Activated T-cell treated with anti-CD3 and anti-CD28 coated beads, Interleukin-2, amount 50 U/mL, for 24 hours (primary cell): ENCODE data around the gene DCUN1D2.
"Not testable (repeated sequence)": the region's sequence is repeated elsewhere in the genome, so short reads cannot be mapped to it uniquely, and the experiment has no call there.

ENCODE experiments used
- DNase-seq: peaks from one replicate; pipeline ENCODE4 v3.0.0-alpha.2; 2020
- H3K27ac Mint-ChIP-seq: 2 replicates; pipeline ENCODE4 v1.8.0; 2020; ENCODE audit warnings: mild to moderate bottlenecking, mixed read lengths
- H3K27me3 Mint-ChIP-seq: 2 replicates; pipeline ENCODE4 v1.8.0; 2020; ENCODE audit warnings: mixed read lengths
- H3K36me3 Mint-ChIP-seq: 2 replicates; pipeline ENCODE4 v1.8.0; 2020; ENCODE audit warnings: low read depth, mixed read lengths
- H3K4me1 Mint-ChIP-seq: 2 replicates; pipeline ENCODE4 v1.8.0; 2020; ENCODE audit warnings: low read depth, mixed read lengths
- H3K4me3 Mint-ChIP-seq: 2 replicates; pipeline ENCODE4 v1.8.0; 2020; ENCODE audit warnings: mild to moderate bottlenecking, moderate library complexity, mixed read lengths
- H3K9me3 Mint-ChIP-seq: 2 replicates; pipeline ENCODE4 v1.8.0; 2020; ENCODE audit warnings: mixed read lengths

DCUN1D2 gene

GRCh38 chr13:113456116-113456702, 34.3 kb downstream of the DCUN1D2 start:
- H3K27ac Mint-ChIP-seq = no peak overlapping the region
- DNase-seq = no peak
- peaks cover 81% of the 10 kb centered on the region for H3K36me3 Mint-ChIP-seq
- no peaks in the 10 kb centered on the region for H3K9me3 Mint-ChIP-seq
- H3K4me3 Mint-ChIP-seq = no peak overlapping the region
- H3K27me3 Mint-ChIP-seq = no peaks in the 10 kb centered on the region
- no peaks in the 10 kb centered on the region for H3K4me1 Mint-ChIP-seq

- H3K4me1 Mint-ChIP-seq = no peaks in the 10 kb centered on the region
- DNase-seq = no peak
- H3K27me3 Mint-ChIP-seq = no peaks in the 10 kb centered on the region
- H3K36me3 Mint-ChIP-seq = peaks cover 72% of the 10 kb centered on the region
- no peak overlapping the region for H3K27ac Mint-ChIP-seq
- no peaks in the 10 kb centered on the region for H3K9me3 Mint-ChIP-seq
- H3K4me3 Mint-ChIP-seq = no peak overlapping the region
Observed at GRCh38 chr13:113455384-113455783, 35.1 kb downstream of the DCUN1D2 start.

- no peaks in the 10 kb centered on the region for H3K27me3 Mint-ChIP-seq
- no peaks in the 10 kb centered on the region for H3K9me3 Mint-ChIP-seq
- H3K27ac Mint-ChIP-seq = no peak overlapping the region
- peaks cover 68% of the 10 kb centered on the region for H3K36me3 Mint-ChIP-seq
- no peak overlapping the region for H3K4me3 Mint-ChIP-seq
- peak; percentile 2 for DNase-seq
- no peaks in the 10 kb centered on the region for H3K4me1 Mint-ChIP-seq
Observed at GRCh38 chr13:113454936-113455335, 35.6 kb downstream of the DCUN1D2 start.

GRCh38 chr13:113452942-113453901, 37.3 kb downstream of the DCUN1D2 start, which contains the start of gene ADPRHL1:
TSS of gene ADPRHL1 (minus strand) at chr13:113453488. CDS start at chr13:113453437, 51 bp downstream.
- Mint-ChIP-seq H3K27me3 (no peaks in the 10 kb centered on the region), H3K4me3 (no peak within 1 kb of the TSS), H3K4me1 (no peaks in the 10 kb centered on the region), H3K27ac (no peak within 1 kb of the TSS), H3K9me3 (no peaks in the 10 kb centered on the region), H3K36me3 (peaks cover 52% of the 10 kb centered on the region)
- DNase-seq = peak; percentile 21

GRCh38 chr13:113452466-113452865, 38.0 kb downstream of the DCUN1D2 start:
- H3K27ac Mint-ChIP-seq = no peak overlapping the region
- H3K4me3 Mint-ChIP-seq = no peak overlapping the region
- H3K4me1 Mint-ChIP-seq = no peaks in the 10 kb centered on the region
- peaks cover 44% of the 10 kb centered on the region for H3K36me3 Mint-ChIP-seq
- no peak for DNase-seq
- no peaks in the 10 kb centered on the region for H3K9me3 Mint-ChIP-seq
- H3K27me3 Mint-ChIP-seq = no peaks in the 10 kb centered on the region

GRCh38 chr13:113451951-113452421, 38.5 kb downstream of the DCUN1D2 start:
- Mint-ChIP-seq H3K4me1 (no peaks in the 10 kb centered on the region), H3K27me3 (no peaks in the 10 kb centered on the region), H3K36me3 (peaks cover 40% of the 10 kb centered on the region), H3K4me3 (no peak overlapping the region), H3K27ac (no peak overlapping the region), H3K9me3 (no peaks in the 10 kb centered on the region)
- DNase-seq = no peak

- H3K36me3 Mint-ChIP-seq = peaks cover 33% of the 10 kb centered on the region
- not testable (repeated sequence) for H3K27ac Mint-ChIP-seq, DNase-seq, H3K4me3 Mint-ChIP-seq, H3K27me3 Mint-ChIP-seq, H3K4me1 Mint-ChIP-seq, H3K9me3 Mint-ChIP-seq
Observed at GRCh38 chr13:113450861-113451620, 39.5 kb downstream of the DCUN1D2 start.

GRCh38 chr13:113450348-113450744, 40.2 kb downstream of the DCUN1D2 start:
- H3K27ac Mint-ChIP-seq = not testable (repeated sequence)

GRCh38 chr13:113449693-113450347, 40.7 kb downstream of the DCUN1D2 start:
- Mint-ChIP-seq H3K9me3 (no peaks in the 10 kb centered on the region), H3K4me3 (peak overlapping the region; percentile 18), H3K27ac (peak overlapping the region; percentile 9), H3K27me3 (no peaks in the 10 kb centered on the region), H3K36me3 (peaks cover 21% of the 10 kb centered on the region), H3K4me1 (no peaks in the 10 kb centered on the region)
- no peak for DNase-seq

More at GRCh38 chr13:113450348-113450744, 40.2 kb downstream of the DCUN1D2 start:
- H3K4me1 Mint-ChIP-seq, DNase-seq, H3K4me3 Mint-ChIP-seq, H3K9me3 Mint-ChIP-seq, H3K27me3 Mint-ChIP-seq: not testable (repeated sequence)
- peaks cover 26% of the 10 kb centered on the region for H3K36me3 Mint-ChIP-seq

GRCh38 chr13:113448885-113449692, 41.4 kb downstream of the DCUN1D2 start:
- Mint-ChIP-seq H3K36me3 (peaks cover 17% of the 10 kb centered on the region), H3K4me3 (peak overlapping the region; percentile 64), H3K9me3 (no peaks in the 10 kb centered on the region), H3K4me1 (no peaks in the 10 kb centered on the region), H3K27ac (peak overlapping the region; percentile 14), H3K27me3 (no peaks in the 10 kb centered on the region)
- DNase-seq = peak; percentile 38

- Mint-ChIP-seq H3K27ac (peak overlapping the region; percentile 14), H3K4me1 (no peaks in the 10 kb centered on the region), H3K4me3 (peak overlapping the region; percentile 64), H3K9me3 (no peaks in the 10 kb centered on the region), H3K27me3 (no peaks in the 10 kb centered on the region), H3K36me3 (peaks cover 11% of the 10 kb centered on the region)
- no peak for DNase-seq
Observed at GRCh38 chr13:113448545-113448884, 42.0 kb downstream of the DCUN1D2 start.

GRCh38 chr13:113447596-113447995, 42.9 kb downstream of the DCUN1D2 start:
- Mint-ChIP-seq H3K4me3 (no peak overlapping the region), H3K4me1 (no peaks in the 10 kb centered on the region), H3K9me3 (peaks cover 2% of the 10 kb centered on the region), H3K27ac (no peak overlapping the region), H3K36me3 (peaks cover 4% of the 10 kb centered on the region), H3K27me3 (no peaks in the 10 kb centered on the region)
- no peak for DNase-seq

GRCh38 chr13:113446488-113446854, 44.0 kb downstream of the DCUN1D2 start:
- Mint-ChIP-seq H3K27ac (no peak overlapping the region), H3K27me3 (no peaks in the 10 kb centered on the region), H3K4me3 (no peak overlapping the region), H3K4me1 (no peaks in the 10 kb centered on the region), H3K36me3 (peaks cover 4% of the 10 kb centered on the region), H3K9me3 (peaks cover 2% of the 10 kb centered on the region)
- no peak for DNase-seq
